Keratinocyte (primary cell): ENCODE measurements around the gene CXADR. TPM values are rescaled to one million over a fixed set of nuclear protein-coding genes. Genes with fewer than 3 reads are reported as not detected.

ENCODE experiments used
- DNase-seq: peaks from one replicate; pipeline ENCODE4 v3.0.0-alpha.2; 2011; ENCODE audit warnings: low read depth, missing footprints, low spot score
- FAIRE-seq: peaks from 2 replicates; lab custom pipeline; 2011; peaks lifted over from hg19 to GRCh38; lab: Jason Lieb, UNC
- H2AFZ ChIP-seq: 2 replicates; pipeline ENCODE4 v1.6.0; 2012; ENCODE audit warnings: low read length, control low read depth, inconsistent platforms; ENCODE audit not compliant: control insufficient read depth
- H3K27ac ChIP-seq: 2 replicates; pipeline ENCODE4 v1.5.1; 2011; ENCODE audit warnings: low read length; ENCODE audit not compliant: control insufficient read depth, insufficient read depth
- H3K27me3 ChIP-seq: 3 replicates; pipeline ENCODE4 v1.6.0; 2011; ENCODE audit warnings: low read length; ENCODE audit not compliant: control insufficient read depth, insufficient read depth; ENCODE audit errors: extremely low read depth
- H3K36me3 ChIP-seq, 2 experiments: 2 replicates in 1 of 2; 3 replicates in 1 of 2; pipeline ENCODE4 v1.5.1; 2011; ENCODE audit warnings: low read length in 2 of 2, mild to moderate bottlenecking in 1 of 2; ENCODE audit not compliant: control insufficient read depth in 2 of 2, insufficient read depth in 2 of 2; ENCODE audit errors: extremely low read depth in 1 of 2
- H3K4me1 ChIP-seq: 3 replicates; pipeline ENCODE4 v1.5.1; 2011; ENCODE audit warnings: low read length; ENCODE audit not compliant: control insufficient read depth, insufficient read depth; ENCODE audit errors: extremely low read depth
- H3K4me2 ChIP-seq: 3 replicates; pipeline ENCODE4 v1.6.0; 2011; ENCODE audit warnings: low read depth, low read length; ENCODE audit not compliant: control insufficient read depth, insufficient read depth; ENCODE audit errors: extremely low read depth
- H3K4me3 ChIP-seq, 3 experiments: fragments of 200-600 bp in 1 of 3; sonication (generic) in 1 of 3; 2 replicates in 2 of 3; 3 replicates in 1 of 3; pipeline ENCODE4 v1.5.1; 2011 to 2016; ENCODE audit warnings: low read length in 3 of 3, mild to moderate bottlenecking in 3 of 3, control low read depth in 2 of 3, inconsistent platforms in 1 of 3, low read depth in 1 of 3, mixed read lengths in 1 of 3, mixed run types in 1 of 3, moderate library complexity in 1 of 3; ENCODE audit not compliant: control insufficient read depth in 2 of 3, insufficient read depth in 2 of 3; ENCODE audit errors: extremely low read depth in 1 of 3
- H3K79me2 ChIP-seq: 2 replicates; pipeline ENCODE4 v1.6.0; 2012; ENCODE audit warnings: low read length; ENCODE audit not compliant: control insufficient read depth, insufficient read depth
- H3K9ac ChIP-seq: 3 replicates; pipeline ENCODE4 v1.6.0; 2011; ENCODE audit warnings: low read length; ENCODE audit not compliant: control insufficient read depth, insufficient read depth; ENCODE audit errors: extremely low read depth
- H3K9me1 ChIP-seq: 3 replicates; pipeline ENCODE4 v1.6.0; 2011; ENCODE audit warnings: low read length; ENCODE audit not compliant: control insufficient read depth, insufficient read depth; ENCODE audit errors: extremely low read depth
- H3K9me3 ChIP-seq: 2 replicates; pipeline ENCODE4 v1.5.1; 2012; ENCODE audit warnings: low read depth, low read length; ENCODE audit not compliant: control insufficient read depth
- H4K20me1 ChIP-seq: 3 replicates; pipeline ENCODE4 v1.6.0; 2011; ENCODE audit warnings: low read length; ENCODE audit not compliant: control insufficient read depth, insufficient read depth; ENCODE audit errors: extremely low read depth
- EZH2 ChIP-seq: IDR thresholded peaks from one replicate; pipeline ENCODE4 v1.6.1; 2012; ENCODE audit warnings: inconsistent platforms, mild to moderate bottlenecking, low read length, moderate library complexity
- dilution Hi-C: fragments of 300-500 bp; cut with MboI; formaldehyde crosslinking; loops from one replicate; pipeline ENCODE4 v1.7.0; 2020; ENCODE audit warnings: low sequenced_read_pairs; ENCODE audit not compliant: extremely low pct_ligation_motif_present
- polyA plus RNA-seq, 5 experiments: library from polyadenylated mRNA; depleted of rRNA in 3 of 5; stranded (reverse) in 3 of 5; stranded (forward) in 1 of 5; unstranded in 1 of 5; fragments of >200 nt; gene quantifications; 1 replicate in 1 of 5; 2 replicates in 3 of 5; 3 replicates in 1 of 5; pipeline versions ENCODE4 v1.2.1 to v1.2.3, GENCODE V29; 2011 to 2012; ENCODE audit warnings: missing spikeins in 2 of 5, low read depth in 1 of 5, low replicate concordance in 1 of 5
- TF ChIP-seq, protein P1 (sequence below), 3 experiments: IDR thresholded peaks in 1 of 3; conservative IDR thresholded peaks in 1 of 3; optimal IDR thresholded peaks in 1 of 3; 2 replicates in 2 of 3; 3 replicates in 1 of 3; pipeline versions ENCODE3 to v1.5.1; 2011; ENCODE audit warnings: low read length in 3 of 3, mild to moderate bottlenecking in 3 of 3, moderate library complexity in 2 of 3, control low read depth in 1 of 3, inconsistent platforms in 1 of 3; ENCODE audit not compliant: insufficient read depth in 2 of 3; ENCODE audit errors: extremely low read depth in 1 of 3

The CXADR gene
- polyA plus RNA-seq, 1 donor (not counting 4 experiments of a cell fraction or from before 2014, with no cell fraction given) = 37.3 TPM

GRCh38 chr21:17519208-17519738, 6.4 kb downstream of the CXADR start:
- no peaks in the 10 kb centered on the region for H3K9me3 ChIP-seq
- no peak overlapping the region for H3K4me2 ChIP-seq
- dilution Hi-C loops = no loop called here
- no peak overlapping the region for H3K4me3 ChIP-seq
- no peaks in the 10 kb centered on the region for H3K9me1 ChIP-seq
- peaks cover 67% of the 10 kb centered on the region for H3K79me2 ChIP-seq
- H3K4me1 ChIP-seq = peaks cover 14% of the 10 kb centered on the region
- H3K36me3 ChIP-seq = no peaks in the 10 kb centered on the region
- TF ChIP-seq, protein P1, sequence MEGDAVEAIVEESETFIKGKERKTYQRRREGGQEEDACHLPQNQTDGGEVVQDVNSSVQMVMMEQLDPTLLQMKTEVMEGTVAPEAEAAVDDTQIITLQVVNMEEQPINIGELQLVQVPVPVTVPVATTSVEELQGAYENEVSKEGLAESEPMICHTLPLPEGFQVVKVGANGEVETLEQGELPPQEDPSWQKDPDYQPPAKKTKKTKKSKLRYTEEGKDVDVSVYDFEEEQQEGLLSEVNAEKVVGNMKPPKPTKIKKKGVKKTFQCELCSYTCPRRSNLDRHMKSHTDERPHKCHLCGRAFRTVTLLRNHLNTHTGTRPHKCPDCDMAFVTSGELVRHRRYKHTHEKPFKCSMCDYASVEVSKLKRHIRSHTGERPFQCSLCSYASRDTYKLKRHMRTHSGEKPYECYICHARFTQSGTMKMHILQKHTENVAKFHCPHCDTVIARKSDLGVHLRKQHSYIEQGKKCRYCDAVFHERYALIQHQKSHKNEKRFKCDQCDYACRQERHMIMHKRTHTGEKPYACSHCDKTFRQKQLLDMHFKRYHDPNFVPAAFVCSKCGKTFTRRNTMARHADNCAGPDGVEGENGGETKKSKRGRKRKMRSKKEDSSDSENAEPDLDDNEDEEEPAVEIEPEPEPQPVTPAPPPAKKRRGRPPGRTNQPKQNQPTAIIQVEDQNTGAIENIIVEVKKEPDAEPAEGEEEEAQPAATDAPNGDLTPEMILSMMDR (optimal IDR thresholded peaks at IDR 0.05 in 1 of 3, IDR thresholded peaks at IDR 0.05 in 1 of 3, conservative IDR thresholded peaks at IDR 0.05 in 1 of 3; ENCODE audit: extremely low read depth in 1 of 3, insufficient read depth in 2 of 3, low read length in 3 of 3) = no peak
- no peak for TF ChIP-seq EZH2
- no peaks in the 10 kb centered on the region for H3K27me3 ChIP-seq
- no peak overlapping the region for H2AFZ ChIP-seq
- peaks cover 9% of the 10 kb centered on the region for H4K20me1 ChIP-seq
- FAIRE-seq (no peak), DNase-seq (no peak)
- H3K27ac ChIP-seq = no peak overlapping the region
- no peak overlapping the region for H3K9ac ChIP-seq

DNA sequence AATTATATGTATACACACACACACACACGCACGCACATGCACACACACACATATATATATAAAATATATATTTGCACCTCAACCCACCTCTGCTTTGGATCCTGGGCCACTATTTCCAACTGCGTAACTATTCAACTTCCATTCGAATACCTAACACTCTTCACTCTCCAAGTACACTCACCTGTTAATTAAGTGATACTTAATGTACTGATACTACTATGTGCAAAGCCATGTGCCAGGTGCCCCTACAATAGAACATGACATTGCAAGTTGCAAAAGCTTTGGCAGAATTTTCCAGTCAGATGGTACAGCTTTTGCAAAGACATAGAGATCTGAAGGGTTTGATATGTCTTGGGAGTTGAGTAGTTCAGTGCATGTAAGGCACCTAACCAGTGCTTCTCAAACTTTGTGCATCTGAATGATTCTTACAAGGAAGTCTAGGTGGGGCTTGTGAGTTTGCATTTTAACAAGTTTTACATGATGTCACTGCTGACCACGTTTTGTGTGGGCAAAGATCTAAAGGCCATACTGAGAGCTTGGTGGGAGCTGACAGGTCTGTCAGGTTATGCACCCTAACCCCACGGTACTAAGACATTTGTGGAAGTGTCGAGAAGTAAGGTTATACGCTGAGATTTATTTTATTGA, 7.2 kb downstream of the CXADR start:
- Histone ChIP-seq H3K27ac (no peak overlapping the region), H3K27me3 (no peaks in the 10 kb centered on the region), H3K4me2 (no peak overlapping the region), H3K9me1 (no peaks in the 10 kb centered on the region), H4K20me1 (peaks cover 9% of the 10 kb centered on the region), H3K9ac (no peak overlapping the region), H2AFZ (no peak overlapping the region), H3K9me3 (no peaks in the 10 kb centered on the region), H3K4me3 (no peak overlapping the region), H3K36me3 (no peaks in the 10 kb centered on the region), H3K79me2 (peaks cover 63% of the 10 kb centered on the region), H3K4me1 (peaks cover 7% of the 10 kb centered on the region)
- FAIRE-seq = no peak
- DNase-seq = no peak
- dilution Hi-C loops = no loop called here
- TF ChIP-seq, protein P1 (optimal IDR thresholded peaks at IDR 0.05 in 1 of 3, IDR thresholded peaks at IDR 0.05 in 1 of 3, conservative IDR thresholded peaks at IDR 0.05 in 1 of 3; ENCODE audit: extremely low read depth in 1 of 3, insufficient read depth in 2 of 3, low read length in 3 of 3) = no peak
- TF ChIP-seq EZH2 = no peak
